HepG2 (cell line): ENCODE measurements around the gene SIRPA. TPM values are rescaled to one million over a fixed set of nuclear protein-coding genes. Genes with fewer than 3 reads are reported as not detected.

Source experiments
- ATAC-seq: fragments of 200-7000 bp; cut with Tn5 transposase; 3 replicates; pipeline ENCODE4 v1.9.1; 2020; ENCODE audit warnings: mild to moderate bottlenecking, moderate library complexity
- BruUV-seq: library from RNA; stranded (reverse); fragments of 400-500 nt; replicated peaks from 2 replicates; lab custom pipeline; 2021; lab: Mats Ljungman, UMichigan
- CTCF ChIA-PET: fragments of 300-600 bp; formaldehyde crosslinking; extraction: SDS; loops from one replicate; lab custom pipeline; 2021; ENCODE audit warnings: low total read pairs, inconsistent platforms, low intra/inter-chr PET ratio; lab: Yijun Ruan, JAX
- POLR2A ChIA-PET: fragments of 350-600 bp; sonication (Branson Sonifier 250); formaldehyde crosslinking; loops from one replicate; lab custom pipeline; 2020; ENCODE audit warnings: antibody characterized with exemption, inconsistent platforms; lab: Yijun Ruan, JAX
- DNase-seq: peaks from one replicate; pipeline ENCODE4 v3.0.0-alpha.2; 2015; ENCODE audit warnings: low spot score
- FAIRE-seq: peaks from 3 replicates; lab custom pipeline; 2011; peaks lifted over from hg19 to GRCh38; lab: Jason Lieb, UNC
- H2AFZ ChIP-seq: one replicate; pipeline ENCODE4 v1.6.1; 2011; ENCODE audit warnings: low read length, inconsistent platforms
- H3K27ac ChIP-seq: fragments of 300-600 bp; 3 replicates; pipeline ENCODE4 v1.8.0; 2011; ENCODE audit warnings: mixed run types, mild to moderate bottlenecking, mixed read lengths, low read length, inconsistent platforms; ENCODE audit not compliant: insufficient read depth; ENCODE audit errors: extremely low read length
- H3K27me3 ChIP-seq, 2 experiments: fragments of 200-600 bp in 1 of 2; 2 replicates in 1 of 2; 3 replicates in 1 of 2; pipeline versions ENCODE4 v1.6.0 to v1.8.0; 2011; ENCODE audit warnings: low read length in 2 of 2, mild to moderate bottlenecking in 2 of 2, moderate library complexity in 2 of 2, inconsistent platforms in 1 of 2; ENCODE audit not compliant: insufficient read depth in 2 of 2, control insufficient read depth in 1 of 2
- H3K36me3 ChIP-seq, 2 experiments: fragments of 200-600 bp in 1 of 2; replicated peaks in 1 of 2; 2 replicates in 1 of 2; 3 replicates in 1 of 2; pipeline versions ENCODE4 v1.5.1 to v1.8.0; 2011; ENCODE audit warnings: low read length in 2 of 2, inconsistent platforms in 1 of 2; ENCODE audit not compliant: insufficient read depth in 2 of 2, control insufficient read depth in 1 of 2
- H3K4me1 ChIP-seq: 2 replicates; pipeline ENCODE4 v1.5.1; 2012; ENCODE audit warnings: low read length, inconsistent platforms; ENCODE audit not compliant: insufficient read depth
- H3K4me2 ChIP-seq: 2 replicates; pipeline ENCODE4 v1.6.0; 2011; ENCODE audit warnings: low read depth, low read length, inconsistent platforms
- H3K4me3 ChIP-seq, 3 experiments: fragments of 200-600 bp in 1 of 3; sonication (generic), shearing (Covaris generic) in 1 of 3; replicated peaks in 1 of 3; 2 replicates each; pipeline ENCODE4 v1.5.1; 2011 to 2016; ENCODE audit warnings: low read length in 3 of 3, inconsistent platforms in 2 of 3, low read depth in 2 of 3, mild to moderate bottlenecking in 2 of 3, control low read depth in 1 of 3, mixed read lengths in 1 of 3; ENCODE audit not compliant: insufficient read depth in 1 of 3
- H3K79me2 ChIP-seq: one replicate; pipeline ENCODE4 v1.6.1; 2011; ENCODE audit warnings: low read length, inconsistent platforms; ENCODE audit not compliant: insufficient read depth
- H3K9ac ChIP-seq: 2 replicates; pipeline ENCODE4 v1.6.0; 2011; ENCODE audit warnings: mild to moderate bottlenecking, low read depth, low read length, inconsistent platforms; ENCODE audit not compliant: insufficient read depth
- H3K9me3 ChIP-seq: 2 replicates; pipeline ENCODE4 v1.5.1; 2012; ENCODE audit warnings: mild to moderate bottlenecking, low read length
- H4K20me1 ChIP-seq: 2 replicates; pipeline ENCODE4 v1.6.0; 2011; ENCODE audit warnings: inconsistent platforms, mild to moderate bottlenecking, low read length, moderate library complexity; ENCODE audit not compliant: insufficient read depth
- ATF1 ChIP-seq: IDR thresholded peaks from 2 replicates; pipeline ENCODE4 v1.6.1; 2016; ENCODE audit warnings: mild to moderate bottlenecking, control low read depth
- ATF7 ChIP-seq, 2 experiments: fragments of 450-650 bp in 1 of 2; sonication (generic) in 1 of 2; formaldehyde crosslinking in 1 of 2; IDR thresholded peaks; 2 replicates each; pipeline versions ENCODE4 v1.4.0 to v1.6.1; 2016 to 2020; ENCODE audit warnings: antibody characterized with exemption in 1 of 2, mild to moderate bottlenecking in 1 of 2, missing genetic modification reagents in 1 of 2
- CREB1 ChIP-seq, 2 experiments: fragments of 450-650 bp in 1 of 2; IDR thresholded peaks; 2 replicates each; pipeline ENCODE4 v1.6.1; 2016 to 2017; ENCODE audit warnings: control low read depth in 1 of 2, mild to moderate bottlenecking in 1 of 2, missing compliant biosample characterization in 1 of 2, missing genetic modification characterization in 1 of 2
- CREM ChIP-seq, 2 experiments: sonication (generic) in 1 of 2; formaldehyde crosslinking in 1 of 2; IDR thresholded peaks; 2 replicates each; pipeline versions ENCODE4 v1.4.0 to v1.6.1; 2016 to 2020; ENCODE audit warnings: antibody characterized with exemption in 1 of 2, mild to moderate bottlenecking in 1 of 2, missing genetic modification reagents in 1 of 2
- TBX2 ChIP-seq: sonication (generic); formaldehyde crosslinking; IDR thresholded peaks from 2 replicates; pipeline ENCODE4 v1.5.0; 2020; ENCODE audit warnings: missing genetic modification reagents, mild to moderate bottlenecking, borderline replicate concordance
- WGBS: methylation state at CpG from one replicate; pipeline ENCODE4 v1.1.6; 2017; ENCODE audit warnings: low lambda C conversion rate; 5-methylcytosine and 5-hydroxymethylcytosine counted together
- in situ Hi-C: cut with HindIII; loops from 2 replicates; pipeline ENCODE4 v1.10.0; 2017; ENCODE audit warnings: low pct_unique_long_range_greater_than_20kb; ENCODE audit not compliant: extremely low pct_ligation_motif_present
- intact Hi-C: fragments of 100-400 bp; cut with micrococcal nuclease; formaldehyde crosslinking; loops from one replicate; pipeline ENCODE4 v1.10.0; 2022; ENCODE audit not compliant: unreplicated experiment
- polyA plus RNA-seq, 8 experiments: library from polyadenylated mRNA; depleted of rRNA in 3 of 8; stranded (reverse) in 7 of 8; unstranded in 1 of 8; fragments of >200 nt; fragmentation: Illumina TruSeq in 4 of 8; extraction: Trizol in 4 of 8; gene quantifications; 2 replicates each; pipeline versions ENCODE4 v1.2.1 to v1.2.3, GENCODE V29; 2011 to 2016; ENCODE audit warnings: low read depth in 4 of 8, missing spikeins in 1 of 8, mixed read lengths in 1 of 8; ENCODE audit not compliant: insufficient read depth in 1 of 8
- total RNA-seq, 5 experiments: library from RNA; depleted of rRNA; stranded (reverse); fragments of >200 nt; fragmentation: Illumina TruSeq; extraction: Trizol; gene quantifications; 2 replicates each; pipeline ENCODE4 v1.2.3, GENCODE V29; 2016; ENCODE audit warnings: low read depth in 1 of 5
- TF ChIP-seq, protein P1 (sequence below): sonication (generic); formaldehyde crosslinking; IDR thresholded peaks from 2 replicates; pipeline ENCODE4 v1.4.0; 2020; ENCODE audit warnings: mild to moderate bottlenecking, missing genetic modification reagents

The SIRPA gene
- total and polyA plus RNA-seq, 2 of the 13 experiments (the other 11 are each of a cell fraction or from before 2014, with no cell fraction given), result 7.2 to 17.6 TPM

DNA sequence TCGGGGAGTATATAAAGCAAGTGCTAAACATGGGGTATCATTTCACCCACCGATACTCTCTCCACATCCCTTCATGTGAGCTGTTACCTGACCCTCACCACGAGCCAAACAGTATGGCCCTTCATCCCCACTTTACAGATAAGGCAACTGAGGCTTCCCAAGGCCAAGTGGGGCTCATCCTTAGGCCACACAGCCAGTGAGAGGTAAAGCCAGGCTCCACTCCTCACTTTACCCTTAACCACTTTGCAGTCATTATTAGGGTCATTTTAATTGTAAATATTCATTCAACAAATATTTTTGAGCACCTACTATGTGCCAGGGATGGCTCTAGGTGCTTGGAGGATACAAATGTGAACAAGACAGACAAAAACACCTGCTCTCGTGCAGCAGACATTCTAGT is 7.0 kb downstream of the SIRPA start (continued):
- TF ChIP-seq CREM (IDR thresholded peaks at IDR 0.05), result no peak
- no peak for TF ChIP-seq CREM (CRISPR knock-in tag; IDR thresholded peaks at IDR 0.05)
- no peak for TF ChIP-seq TBX2 (CRISPR knock-in tag)
- TF ChIP-seq, protein P1, sequence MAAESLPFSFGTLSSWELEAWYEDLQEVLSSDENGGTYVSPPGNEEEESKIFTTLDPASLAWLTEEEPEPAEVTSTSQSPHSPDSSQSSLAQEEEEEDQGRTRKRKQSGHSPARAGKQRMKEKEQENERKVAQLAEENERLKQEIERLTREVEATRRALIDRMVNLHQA (CRISPR knock-in tag), result no peak

DNA sequence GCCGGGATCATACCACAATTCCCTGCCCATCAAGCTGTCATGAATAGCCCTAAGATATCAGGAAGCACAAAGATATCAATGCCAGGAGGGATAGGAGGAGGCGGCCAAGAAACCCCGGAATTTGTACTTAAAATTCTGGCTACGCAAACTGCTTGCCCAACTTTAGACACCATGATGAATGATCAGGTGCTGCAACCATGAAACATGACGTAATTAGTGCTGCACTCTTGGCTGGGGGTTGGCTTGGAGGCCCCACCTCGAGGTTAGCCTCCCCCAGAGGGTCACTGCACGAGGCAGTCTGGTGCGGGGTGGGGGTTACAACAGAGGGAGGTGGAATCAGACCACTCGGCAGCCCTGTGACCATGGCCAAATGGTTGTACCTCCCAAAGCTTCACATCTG is 8.9 kb downstream of the SIRPA start:
- no peak overlapping the region for H2AFZ ChIP-seq
- no peaks in the 10 kb centered on the region for H3K36me3 ChIP-seq
- no peak for ATAC-seq
- 0 out of 2 replicates have a peak, but pooled peaks cover 2% of the 10 kb centered on the region for H4K20me1 ChIP-seq
- peaks cover 3% of the 10 kb centered on the region for H3K79me2 ChIP-seq
- TF ChIP-seq ATF7 (IDR thresholded peaks at IDR 0.05) (peak; percentile 79), ATF7 (CRISPR knock-in tag; IDR thresholded peaks at IDR 0.05) (no peak), CREB1 (IDR thresholded peaks at IDR 0.05) (peak; percentile 62), CREB1 (CRISPR knock-in tag; IDR thresholded peaks at IDR 0.05) (no peak), ATF1 (CRISPR knock-in tag) (no peak)
- H3K27ac ChIP-seq, result no peak overlapping the region
- no peak for DNase-seq
- in situ Hi-C loops, result no loop called here
- WGBS, result 80% methylated on average over 8 of the region's 9 CpGs
- intact Hi-C loops, result loop anchor here (5.0 kb wide), 1 partner anchor 43 kb away; no protein-coding TSS in a partner anchor
- H3K9me3 ChIP-seq, result no peaks in the 10 kb centered on the region
- ChIA-PET POLR2A (no interaction called here), CTCF (no interaction called here)
- H3K4me1 ChIP-seq, result peaks cover 17% of the 10 kb centered on the region; the same call in 1 of the 2 replicates
- no peaks in the 10 kb centered on the region for H3K27me3 ChIP-seq
- H3K4me2 ChIP-seq, result no peak overlapping the region
- no peak overlapping the region for H3K4me3 ChIP-seq
- FAIRE-seq, result no peak
- BruUV-seq, result no TSS peak
- H3K9ac ChIP-seq, result no peak overlapping the region
